Keratinocyte (primary cell): ENCODE measurements around the gene C1orf56. TPM values are rescaled to one million over a fixed set of nuclear protein-coding genes. Genes with fewer than 3 reads are reported as not detected.

Experiments
- DNase-seq: peaks from one replicate; pipeline ENCODE4 v3.0.0-alpha.2; 2011; ENCODE audit warnings: low read depth, missing footprints, low spot score
- FAIRE-seq: peaks from 2 replicates; lab custom pipeline; 2011; peaks lifted over from hg19 to GRCh38; lab: Jason Lieb, UNC
- H2AFZ ChIP-seq: 2 replicates; pipeline ENCODE4 v1.6.0; 2012; ENCODE audit warnings: low read length, control low read depth, inconsistent platforms; ENCODE audit not compliant: control insufficient read depth
- H3K27ac ChIP-seq: 2 replicates; pipeline ENCODE4 v1.5.1; 2011; ENCODE audit warnings: low read length; ENCODE audit not compliant: control insufficient read depth, insufficient read depth
- H3K27me3 ChIP-seq: 3 replicates; pipeline ENCODE4 v1.6.0; 2011; ENCODE audit warnings: low read length; ENCODE audit not compliant: control insufficient read depth, insufficient read depth; ENCODE audit errors: extremely low read depth
- H3K36me3 ChIP-seq, 2 experiments: 2 replicates in 1 of 2; 3 replicates in 1 of 2; pipeline ENCODE4 v1.5.1; 2011; ENCODE audit warnings: low read length in 2 of 2, mild to moderate bottlenecking in 1 of 2; ENCODE audit not compliant: control insufficient read depth in 2 of 2, insufficient read depth in 2 of 2; ENCODE audit errors: extremely low read depth in 1 of 2
- H3K4me1 ChIP-seq: 3 replicates; pipeline ENCODE4 v1.5.1; 2011; ENCODE audit warnings: low read length; ENCODE audit not compliant: control insufficient read depth, insufficient read depth; ENCODE audit errors: extremely low read depth
- H3K4me2 ChIP-seq: 3 replicates; pipeline ENCODE4 v1.6.0; 2011; ENCODE audit warnings: low read depth, low read length; ENCODE audit not compliant: control insufficient read depth, insufficient read depth; ENCODE audit errors: extremely low read depth
- H3K4me3 ChIP-seq, 3 experiments: fragments of 200-600 bp in 1 of 3; sonication (generic) in 1 of 3; 2 replicates in 2 of 3; 3 replicates in 1 of 3; pipeline ENCODE4 v1.5.1; 2011 to 2016; ENCODE audit warnings: low read length in 3 of 3, mild to moderate bottlenecking in 3 of 3, control low read depth in 2 of 3, inconsistent platforms in 1 of 3, low read depth in 1 of 3, mixed read lengths in 1 of 3, mixed run types in 1 of 3, moderate library complexity in 1 of 3; ENCODE audit not compliant: control insufficient read depth in 2 of 3, insufficient read depth in 2 of 3; ENCODE audit errors: extremely low read depth in 1 of 3
- H3K79me2 ChIP-seq: 2 replicates; pipeline ENCODE4 v1.6.0; 2012; ENCODE audit warnings: low read length; ENCODE audit not compliant: control insufficient read depth, insufficient read depth
- H3K9ac ChIP-seq: 3 replicates; pipeline ENCODE4 v1.6.0; 2011; ENCODE audit warnings: low read length; ENCODE audit not compliant: control insufficient read depth, insufficient read depth; ENCODE audit errors: extremely low read depth
- H3K9me1 ChIP-seq: 3 replicates; pipeline ENCODE4 v1.6.0; 2011; ENCODE audit warnings: low read length; ENCODE audit not compliant: control insufficient read depth, insufficient read depth; ENCODE audit errors: extremely low read depth
- H3K9me3 ChIP-seq: 2 replicates; pipeline ENCODE4 v1.5.1; 2012; ENCODE audit warnings: low read depth, low read length; ENCODE audit not compliant: control insufficient read depth
- H4K20me1 ChIP-seq: 3 replicates; pipeline ENCODE4 v1.6.0; 2011; ENCODE audit warnings: low read length; ENCODE audit not compliant: control insufficient read depth, insufficient read depth; ENCODE audit errors: extremely low read depth
- EZH2 ChIP-seq: IDR thresholded peaks from one replicate; pipeline ENCODE4 v1.6.1; 2012; ENCODE audit warnings: inconsistent platforms, mild to moderate bottlenecking, low read length, moderate library complexity
- dilution Hi-C: fragments of 300-500 bp; cut with MboI; formaldehyde crosslinking; loops from one replicate; pipeline ENCODE4 v1.7.0; 2020; ENCODE audit warnings: low sequenced_read_pairs; ENCODE audit not compliant: extremely low pct_ligation_motif_present
- polyA plus RNA-seq, 5 experiments: library from polyadenylated mRNA; depleted of rRNA in 3 of 5; stranded (reverse) in 3 of 5; stranded (forward) in 1 of 5; unstranded in 1 of 5; fragments of >200 nt; gene quantifications; 1 replicate in 1 of 5; 2 replicates in 3 of 5; 3 replicates in 1 of 5; pipeline versions ENCODE4 v1.2.1 to v1.2.3, GENCODE V29; 2011 to 2012; ENCODE audit warnings: missing spikeins in 2 of 5, low read depth in 1 of 5, low replicate concordance in 1 of 5
- TF ChIP-seq, protein P1 (sequence below), 3 experiments: IDR thresholded peaks in 1 of 3; conservative IDR thresholded peaks in 1 of 3; optimal IDR thresholded peaks in 1 of 3; 2 replicates in 2 of 3; 3 replicates in 1 of 3; pipeline versions ENCODE3 to v1.5.1; 2011; ENCODE audit warnings: low read length in 3 of 3, mild to moderate bottlenecking in 3 of 3, moderate library complexity in 2 of 3, control low read depth in 1 of 3, inconsistent platforms in 1 of 3; ENCODE audit not compliant: insufficient read depth in 2 of 3; ENCODE audit errors: extremely low read depth in 1 of 3

Gene C1orf56
- polyA plus RNA-seq, 1 donor (not counting 4 experiments of a cell fraction or from before 2014, with no cell fraction given): 0.26 TPM

GRCh38 chr1:151043163-151043562, 4.4 kb upstream of the C1orf56 start:
- Histone ChIP-seq H3K79me2 (no peaks in the 10 kb centered on the region), H3K27me3 (no peaks in the 10 kb centered on the region), H3K36me3 (no peaks in the 10 kb centered on the region), H3K9me1 (no peaks in the 10 kb centered on the region), H3K4me3 (no peak overlapping the region), H3K9me3 (no peaks in the 10 kb centered on the region), H2AFZ (no peak overlapping the region), H3K27ac (no peak overlapping the region), H3K4me2 (no peak overlapping the region), H4K20me1 (no peaks in the 10 kb centered on the region), H3K9ac (no peak overlapping the region), H3K4me1 (peaks cover 11% of the 10 kb centered on the region)
- FAIRE-seq: no peak
- TF ChIP-seq, protein P1, sequence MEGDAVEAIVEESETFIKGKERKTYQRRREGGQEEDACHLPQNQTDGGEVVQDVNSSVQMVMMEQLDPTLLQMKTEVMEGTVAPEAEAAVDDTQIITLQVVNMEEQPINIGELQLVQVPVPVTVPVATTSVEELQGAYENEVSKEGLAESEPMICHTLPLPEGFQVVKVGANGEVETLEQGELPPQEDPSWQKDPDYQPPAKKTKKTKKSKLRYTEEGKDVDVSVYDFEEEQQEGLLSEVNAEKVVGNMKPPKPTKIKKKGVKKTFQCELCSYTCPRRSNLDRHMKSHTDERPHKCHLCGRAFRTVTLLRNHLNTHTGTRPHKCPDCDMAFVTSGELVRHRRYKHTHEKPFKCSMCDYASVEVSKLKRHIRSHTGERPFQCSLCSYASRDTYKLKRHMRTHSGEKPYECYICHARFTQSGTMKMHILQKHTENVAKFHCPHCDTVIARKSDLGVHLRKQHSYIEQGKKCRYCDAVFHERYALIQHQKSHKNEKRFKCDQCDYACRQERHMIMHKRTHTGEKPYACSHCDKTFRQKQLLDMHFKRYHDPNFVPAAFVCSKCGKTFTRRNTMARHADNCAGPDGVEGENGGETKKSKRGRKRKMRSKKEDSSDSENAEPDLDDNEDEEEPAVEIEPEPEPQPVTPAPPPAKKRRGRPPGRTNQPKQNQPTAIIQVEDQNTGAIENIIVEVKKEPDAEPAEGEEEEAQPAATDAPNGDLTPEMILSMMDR (optimal IDR thresholded peaks at IDR 0.05 in 1 of 3, IDR thresholded peaks at IDR 0.05 in 1 of 3, conservative IDR thresholded peaks at IDR 0.05 in 1 of 3; ENCODE audit: extremely low read depth in 1 of 3, insufficient read depth in 2 of 3, low read length in 3 of 3): no peak
- no peak for TF ChIP-seq EZH2
- DNase-seq: no peak
- dilution Hi-C loops: no loop called here

DNA sequence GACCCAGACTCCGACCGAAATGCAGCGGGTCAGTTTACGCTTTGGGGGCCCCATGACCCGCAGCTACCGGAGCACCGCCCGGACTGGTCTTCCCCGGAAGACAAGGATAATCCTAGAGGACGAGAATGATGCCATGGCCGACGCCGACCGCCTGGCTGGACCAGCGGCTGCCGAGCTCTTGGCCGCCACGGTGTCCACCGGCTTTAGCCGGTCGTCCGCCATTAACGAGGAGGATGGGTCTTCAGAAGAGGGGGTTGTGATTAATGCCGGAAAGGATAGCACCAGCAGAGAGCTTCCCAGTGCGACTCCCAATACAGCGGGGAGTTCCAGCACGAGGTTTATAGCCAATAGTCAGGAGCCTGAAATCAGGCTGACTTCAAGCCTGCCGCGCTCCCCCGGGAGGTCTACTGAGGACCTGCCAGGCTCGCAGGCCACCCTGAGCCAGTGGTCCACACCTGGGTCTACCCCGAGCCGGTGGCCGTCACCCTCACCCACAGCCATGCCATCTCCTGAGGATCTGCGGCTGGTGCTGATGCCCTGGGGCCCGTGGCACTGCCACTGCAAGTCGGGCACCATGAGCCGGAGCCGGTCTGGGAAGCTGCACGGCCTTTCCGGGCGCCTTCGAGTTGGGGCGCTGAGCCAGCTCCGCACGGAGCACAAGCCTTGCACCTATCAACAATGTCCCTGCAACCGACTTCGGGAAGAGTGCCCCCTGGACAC, 534 bp downstream of the C1orf56 start:
- TF ChIP-seq, protein P1 (optimal IDR thresholded peaks at IDR 0.05 in 1 of 3, IDR thresholded peaks at IDR 0.05 in 1 of 3, conservative IDR thresholded peaks at IDR 0.05 in 1 of 3; ENCODE audit: extremely low read depth in 1 of 3, insufficient read depth in 2 of 3, low read length in 3 of 3): peak; percentile 33 to 72 (median 56)
- no peak for TF ChIP-seq EZH2
- Histone ChIP-seq H3K36me3 (peaks cover 15 to 17% of the 10 kb centered on the region in 2 experiments), H2AFZ (peak overlapping the region; percentile 91), H3K27me3 (no peaks in the 10 kb centered on the region), H4K20me1 (peaks cover 2% of the 10 kb centered on the region), H3K9me3 (no peaks in the 10 kb centered on the region), H3K79me2 (no peaks in the 10 kb centered on the region), H3K27ac (peak overlapping the region; percentile 51), H3K9me1 (no peaks in the 10 kb centered on the region), H3K4me1 (peaks cover 14% of the 10 kb centered on the region), H3K4me2 (peak overlapping the region; percentile 98), H3K9ac (peak overlapping the region; percentile 70), H3K4me3 (peak overlapping the region; percentile 48 to 84 (median 79))
- FAIRE-seq (no peak), DNase-seq (no peak)
- dilution Hi-C loops: no loop called here
